HepG2 (cell line): ENCODE measurements around the gene PIGZ. TPM values are rescaled to one million over a fixed set of nuclear protein-coding genes. Genes with fewer than 3 reads are reported as not detected.
A peak's percentile ranks its signal among the peaks of the same experiment; 100 is the strongest.

Experiments used
- ATAC-seq: fragments of 200-7000 bp; cut with Tn5 transposase; 3 replicates; pipeline ENCODE4 v1.9.1; 2020; ENCODE audit warnings: mild to moderate bottlenecking, moderate library complexity
- BruUV-seq: library from RNA; stranded (reverse); fragments of 400-500 nt; replicated peaks from 2 replicates; lab custom pipeline; 2021; lab: Mats Ljungman, UMichigan
- CTCF ChIA-PET: fragments of 300-600 bp; formaldehyde crosslinking; extraction: SDS; loops from one replicate; lab custom pipeline; 2021; ENCODE audit warnings: low total read pairs, inconsistent platforms, low intra/inter-chr PET ratio; lab: Yijun Ruan, JAX
- POLR2A ChIA-PET: fragments of 350-600 bp; sonication (Branson Sonifier 250); formaldehyde crosslinking; loops from one replicate; lab custom pipeline; 2020; ENCODE audit warnings: antibody characterized with exemption, inconsistent platforms; lab: Yijun Ruan, JAX
- DNase-seq: peaks from one replicate; pipeline ENCODE4 v3.0.0-alpha.2; 2015; ENCODE audit warnings: low spot score
- FAIRE-seq: peaks from 3 replicates; lab custom pipeline; 2011; peaks lifted over from hg19 to GRCh38; lab: Jason Lieb, UNC
- H2AFZ ChIP-seq: one replicate; pipeline ENCODE4 v1.6.1; 2011; ENCODE audit warnings: low read length, inconsistent platforms
- H3K27ac ChIP-seq: fragments of 300-600 bp; 3 replicates; pipeline ENCODE4 v1.8.0; 2011; ENCODE audit warnings: mixed run types, mild to moderate bottlenecking, mixed read lengths, low read length, inconsistent platforms; ENCODE audit not compliant: insufficient read depth; ENCODE audit errors: extremely low read length
- H3K27me3 ChIP-seq, 2 experiments: fragments of 200-600 bp in 1 of 2; 2 replicates in 1 of 2; 3 replicates in 1 of 2; pipeline versions ENCODE4 v1.6.0 to v1.8.0; 2011; ENCODE audit warnings: low read length in 2 of 2, mild to moderate bottlenecking in 2 of 2, moderate library complexity in 2 of 2, inconsistent platforms in 1 of 2; ENCODE audit not compliant: insufficient read depth in 2 of 2, control insufficient read depth in 1 of 2
- H3K36me3 ChIP-seq, 2 experiments: fragments of 200-600 bp in 1 of 2; replicated peaks in 1 of 2; 2 replicates in 1 of 2; 3 replicates in 1 of 2; pipeline versions ENCODE4 v1.5.1 to v1.8.0; 2011; ENCODE audit warnings: low read length in 2 of 2, inconsistent platforms in 1 of 2; ENCODE audit not compliant: insufficient read depth in 2 of 2, control insufficient read depth in 1 of 2
- H3K4me1 ChIP-seq: 2 replicates; pipeline ENCODE4 v1.5.1; 2012; ENCODE audit warnings: low read length, inconsistent platforms; ENCODE audit not compliant: insufficient read depth
- H3K4me2 ChIP-seq: 2 replicates; pipeline ENCODE4 v1.6.0; 2011; ENCODE audit warnings: low read depth, low read length, inconsistent platforms
- H3K4me3 ChIP-seq, 3 experiments: fragments of 200-600 bp in 1 of 3; sonication (generic), shearing (Covaris generic) in 1 of 3; replicated peaks in 1 of 3; 2 replicates each; pipeline ENCODE4 v1.5.1; 2011 to 2016; ENCODE audit warnings: low read length in 3 of 3, inconsistent platforms in 2 of 3, low read depth in 2 of 3, mild to moderate bottlenecking in 2 of 3, control low read depth in 1 of 3, mixed read lengths in 1 of 3; ENCODE audit not compliant: insufficient read depth in 1 of 3
- H3K79me2 ChIP-seq: one replicate; pipeline ENCODE4 v1.6.1; 2011; ENCODE audit warnings: low read length, inconsistent platforms; ENCODE audit not compliant: insufficient read depth
- H3K9ac ChIP-seq: 2 replicates; pipeline ENCODE4 v1.6.0; 2011; ENCODE audit warnings: mild to moderate bottlenecking, low read depth, low read length, inconsistent platforms; ENCODE audit not compliant: insufficient read depth
- H3K9me3 ChIP-seq: 2 replicates; pipeline ENCODE4 v1.5.1; 2012; ENCODE audit warnings: mild to moderate bottlenecking, low read length
- H4K20me1 ChIP-seq: 2 replicates; pipeline ENCODE4 v1.6.0; 2011; ENCODE audit warnings: inconsistent platforms, mild to moderate bottlenecking, low read length, moderate library complexity; ENCODE audit not compliant: insufficient read depth
- GABPB1 ChIP-seq: IDR thresholded peaks from 2 replicates; pipeline ENCODE4 v1.6.1; 2016; ENCODE audit warnings: mild to moderate bottlenecking, missing genetic modification reagents, moderate library complexity, missing compliant biosample characterization
- YEATS4 ChIP-seq: sonication (generic); formaldehyde crosslinking; IDR thresholded peaks from 2 replicates; pipeline ENCODE4 v1.4.0; 2020; ENCODE audit warnings: missing genetic modification reagents, borderline replicate concordance
- ZBTB2 ChIP-seq: sonication (generic); formaldehyde crosslinking; IDR thresholded peaks from 2 replicates; pipeline ENCODE4 v1.8.0; 2022; ENCODE audit warnings: low read depth, missing genetic modification reagents
- ZBTB33 ChIP-seq: sonication (generic); formaldehyde crosslinking; IDR thresholded peaks from 2 replicates; pipeline ENCODE4 v1.4.0; 2020; ENCODE audit warnings: missing genetic modification reagents
- ZFX ChIP-seq: sonication (generic); formaldehyde crosslinking; IDR thresholded peaks from 2 replicates; pipeline ENCODE4 v1.4.0; 2020; ENCODE audit warnings: mild to moderate bottlenecking, low read depth, missing genetic modification reagents, moderate library complexity
- ZFY ChIP-seq: sonication (generic); formaldehyde crosslinking; IDR thresholded peaks from 2 replicates; pipeline ENCODE4 v1.4.0; 2020; ENCODE audit warnings: missing genetic modification reagents
- ZNF142 ChIP-seq: sonication (generic); formaldehyde crosslinking; IDR thresholded peaks from 2 replicates; pipeline ENCODE4 v1.4.0; 2020; ENCODE audit warnings: missing genetic modification reagents
- ZNF614 ChIP-seq: IDR thresholded peaks from 2 replicates; pipeline ENCODE4 v1.6.1; 2018; ENCODE audit warnings: missing biosample characterization, missing genetic modification reagents, inconsistent platforms, borderline replicate concordance
- WGBS: methylation state at CpG from one replicate; pipeline ENCODE4 v1.1.6; 2017; ENCODE audit warnings: low lambda C conversion rate; 5-methylcytosine and 5-hydroxymethylcytosine counted together
- in situ Hi-C: cut with HindIII; loops from 2 replicates; pipeline ENCODE4 v1.10.0; 2017; ENCODE audit warnings: low pct_unique_long_range_greater_than_20kb; ENCODE audit not compliant: extremely low pct_ligation_motif_present
- intact Hi-C: fragments of 100-400 bp; cut with micrococcal nuclease; formaldehyde crosslinking; loops from one replicate; pipeline ENCODE4 v1.10.0; 2022; ENCODE audit not compliant: unreplicated experiment
- polyA plus RNA-seq, 8 experiments: library from polyadenylated mRNA; depleted of rRNA in 3 of 8; stranded (reverse) in 7 of 8; unstranded in 1 of 8; fragments of >200 nt; fragmentation: Illumina TruSeq in 4 of 8; extraction: Trizol in 4 of 8; gene quantifications; 2 replicates each; pipeline versions ENCODE4 v1.2.1 to v1.2.3, GENCODE V29; 2011 to 2016; ENCODE audit warnings: low read depth in 4 of 8, missing spikeins in 1 of 8, mixed read lengths in 1 of 8; ENCODE audit not compliant: insufficient read depth in 1 of 8
- total RNA-seq, 5 experiments: library from RNA; depleted of rRNA; stranded (reverse); fragments of >200 nt; fragmentation: Illumina TruSeq; extraction: Trizol; gene quantifications; 2 replicates each; pipeline ENCODE4 v1.2.3, GENCODE V29; 2016; ENCODE audit warnings: low read depth in 1 of 5
- TF ChIP-seq, protein P1 (sequence below): sonication (generic); formaldehyde crosslinking; IDR thresholded peaks from 2 replicates; pipeline ENCODE4 v1.4.0; 2020; ENCODE audit warnings: mild to moderate bottlenecking, missing genetic modification reagents

PIGZ gene
- total and polyA plus RNA-seq, 2 of the 13 experiments (the other 11 are each of a cell fraction or from before 2014, with no cell fraction given), result 4.7 to 60.5 TPM

GRCh38 chr3:197002701-197003454, 34.2 kb upstream of the PIGZ start:
- peak overlapping the region in 1 of 3 experiments; percentile 52; a peak in 3 of 6 replicates for H3K4me3 ChIP-seq
- H3K27ac ChIP-seq, result no peak overlapping the region
- no peaks in the 10 kb centered on the region for H4K20me1 ChIP-seq
- WGBS, result 83% methylated on average over 81 of the region's 113 CpGs
- H3K36me3 ChIP-seq, result no peaks in the 10 kb centered on the region
- ATAC-seq (peak; percentile 52), FAIRE-seq (no peak), DNase-seq (peak; percentile 30)
- in situ Hi-C loops, result no loop called here
- no peaks in the 10 kb centered on the region for H3K79me2 ChIP-seq
- H3K9ac ChIP-seq, result no peak overlapping the region
- no peaks in the 10 kb centered on the region for H3K9me3 ChIP-seq
- H3K27me3 ChIP-seq, result no peaks in the 10 kb centered on the region
- ChIA-PET CTCF (interaction anchor here (1.5 kb wide), 2 partner anchors 15 to 27 kb away, joined by 3 to 5 read pairs; partner anchors contain the start of gene MELTF), POLR2A (interaction anchor here (2.0 kb wide), 1 partner anchor 27 kb away, joined by 9 read pairs; the partner anchor contains the start of gene MELTF)
- intact Hi-C loops, result no loop called here
- BruUV-seq, result no TSS peak
- H3K4me1 ChIP-seq, result peaks cover 33% of the 10 kb centered on the region
- H3K4me2 ChIP-seq, result no peak overlapping the region
- H2AFZ ChIP-seq, result no peak overlapping the region
- TF ChIP-seq ZNF142 (no peak), ZNF614 (CRISPR knock-in tag) (no peak), YEATS4 (CRISPR knock-in tag) (peak; percentile 30; the same call in 1 of the 2 replicates), ZFX (CRISPR knock-in tag) (peak; percentile 77), ZBTB33 (CRISPR knock-in tag) (peak; percentile 33; the same call in 1 of the 2 replicates), ZFY (CRISPR knock-in tag) (peak; percentile 73), ZBTB2 (CRISPR knock-in tag) (peak; percentile 55; the same call in 1 of the 2 replicates), GABPB1 (peak; percentile 17; the same call in 1 of the 2 replicates)
- TF ChIP-seq, protein P1, sequence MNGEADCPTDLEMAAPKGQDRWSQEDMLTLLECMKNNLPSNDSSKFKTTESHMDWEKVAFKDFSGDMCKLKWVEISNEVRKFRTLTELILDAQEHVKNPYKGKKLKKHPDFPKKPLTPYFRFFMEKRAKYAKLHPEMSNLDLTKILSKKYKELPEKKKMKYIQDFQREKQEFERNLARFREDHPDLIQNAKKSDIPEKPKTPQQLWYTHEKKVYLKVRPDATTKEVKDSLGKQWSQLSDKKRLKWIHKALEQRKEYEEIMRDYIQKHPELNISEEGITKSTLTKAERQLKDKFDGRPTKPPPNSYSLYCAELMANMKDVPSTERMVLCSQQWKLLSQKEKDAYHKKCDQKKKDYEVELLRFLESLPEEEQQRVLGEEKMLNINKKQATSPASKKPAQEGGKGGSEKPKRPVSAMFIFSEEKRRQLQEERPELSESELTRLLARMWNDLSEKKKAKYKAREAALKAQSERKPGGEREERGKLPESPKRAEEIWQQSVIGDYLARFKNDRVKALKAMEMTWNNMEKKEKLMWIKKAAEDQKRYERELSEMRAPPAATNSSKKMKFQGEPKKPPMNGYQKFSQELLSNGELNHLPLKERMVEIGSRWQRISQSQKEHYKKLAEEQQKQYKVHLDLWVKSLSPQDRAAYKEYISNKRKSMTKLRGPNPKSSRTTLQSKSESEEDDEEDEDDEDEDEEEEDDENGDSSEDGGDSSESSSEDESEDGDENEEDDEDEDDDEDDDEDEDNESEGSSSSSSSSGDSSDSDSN (CRISPR knock-in tag), result peak; percentile 37; the same call in 1 of the 2 replicates
